A549 (cell line): Measurements from ENCODE around the gene PRRC2B. TPM values are rescaled to one million over a fixed set of nuclear protein-coding genes. Genes with fewer than 3 reads are reported as not detected.

Experiments
- ATAC-seq, 2 experiments: fragments of 200-7000 bp in 1 of 2; fragments of >200 bp in 1 of 2; cut with Nextera tagmentation in 1 of 2; cut with Tn5 transposase in 1 of 2; 3 replicates each; pipeline versions ENCODE4 v1.8.0 to v1.9.1; 2018 to 2020; ENCODE audit warnings: mild to moderate bottlenecking in 1 of 2, moderate library complexity in 1 of 2
- CTCF ChIA-PET: fragments of 300-600 bp; sonication (Branson Sonifier 250); formaldehyde crosslinking; extraction: SDS; loops from one replicate; lab custom pipeline; 2021; ENCODE audit warnings: antibody characterized with exemption, inconsistent platforms; lab: Yijun Ruan, JAX
- POLR2A ChIA-PET: fragments of 350-600 bp; formaldehyde crosslinking; extraction: SDS; loops from one replicate; lab custom pipeline; 2021; ENCODE audit warnings: antibody characterized with exemption, inconsistent platforms; lab: Yijun Ruan, JAX
- DNase-seq, 2 experiments: peaks; one replicate each; pipeline versions ENCODE4 v3.0.0 to v3.0.0-alpha.2; 2011 to 2016; ENCODE audit warnings: low read depth in 1 of 2, low spot score in 1 of 2
- FAIRE-seq: peaks from 2 replicates; lab custom pipeline; 2011; peaks lifted over from hg19 to GRCh38; lab: Jason Lieb, UNC
- H3K27ac ChIP-seq, 2 experiments: fragments of >200 bp; sonication (Bioruptor Twin); formaldehyde crosslinking; 3 replicates each; pipeline ENCODE4 v1.5.1; 2016 to 2017
- H3K4me1 ChIP-seq: fragments of >200 bp; sonication (Bioruptor Twin); formaldehyde crosslinking; 3 replicates; pipeline ENCODE4 v1.6.1; 2016
- H3K4me2 ChIP-seq: fragments of >200 bp; sonication (Bioruptor Twin); formaldehyde crosslinking; 3 replicates; pipeline ENCODE4 v1.6.1; 2016
- H3K4me3 ChIP-seq: fragments of >200 bp; sonication (Bioruptor Twin); formaldehyde crosslinking; 3 replicates; pipeline ENCODE4 v1.5.1; 2016
- H3K9me3 ChIP-seq: fragments of >200 bp; sonication (Bioruptor Twin); formaldehyde crosslinking; 3 replicates; pipeline ENCODE4 v1.6.1; 2016
- BHLHE40 ChIP-seq: IDR thresholded peaks from 2 replicates; pipeline ENCODE4 v1.6.1; 2012; ENCODE audit warnings: low read depth, low read length, inconsistent platforms
- CBX8 ChIP-seq: fragments of 200-600 bp; sonication (generic); IDR thresholded peaks from 2 replicates; pipeline ENCODE4 v1.6.1; 2016
- CHD2 ChIP-seq: fragments of 150-350 bp; IDR thresholded peaks from 2 replicates; pipeline ENCODE4 v1.6.1; 2014; ENCODE audit warnings: low read length; ENCODE audit not compliant: partially characterized antibody
- CTCF ChIP-seq: fragments of >200 bp; sonication (Bioruptor Twin); formaldehyde crosslinking; IDR thresholded peaks from 3 replicates; pipeline ENCODE4 v1.5.1; 2016
- FOXS1 ChIP-seq: fragments of 250-450 bp; sonication (Bioruptor Pico); IDR thresholded peaks from 2 replicates; pipeline ENCODE4 v1.5.0; 2020; ENCODE audit warnings: mild to moderate bottlenecking, moderate library complexity
- HES2 ChIP-seq: fragments of >200 bp; sonication (Bioruptor Twin); formaldehyde crosslinking; IDR thresholded peaks from 2 replicates; pipeline ENCODE4 v1.6.1; 2016
- HOXA7 ChIP-seq: fragments of 250-450 bp; sonication (Bioruptor Pico); IDR thresholded peaks from 2 replicates; pipeline ENCODE4 v1.5.0; 2020; ENCODE audit warnings: mild to moderate bottlenecking, moderate library complexity
- HOXB13 ChIP-seq: fragments of 250-450 bp; sonication (Bioruptor Pico); IDR thresholded peaks from 2 replicates; pipeline ENCODE4 v1.5.0; 2020; ENCODE audit warnings: low read depth, mild to moderate bottlenecking, moderate library complexity
- JUN ChIP-seq, 2 experiments: fragments of >200 bp; sonication (Bioruptor Twin); formaldehyde crosslinking; IDR thresholded peaks; 2 replicates in 1 of 2; 3 replicates in 1 of 2; pipeline ENCODE4 v1.6.1; 2016 to 2017
- MAZ ChIP-seq: fragments of 150-350 bp; IDR thresholded peaks from 2 replicates; pipeline ENCODE4 v1.6.1; 2014; ENCODE audit warnings: antibody characterized with exemption, low read depth, low read length, borderline replicate concordance
- NR3C1 ChIP-seq: fragments of >200 bp; sonication (Bioruptor Twin); formaldehyde crosslinking; IDR thresholded peaks from 3 replicates; pipeline ENCODE4 v1.6.1; 2017
- PBX3 ChIP-seq: IDR thresholded peaks from 2 replicates; pipeline ENCODE4 v1.6.1; 2012
- RARB ChIP-seq: fragments of 250-450 bp; sonication (Bioruptor Pico); IDR thresholded peaks from 2 replicates; pipeline ENCODE4 v1.8.0; 2021; ENCODE audit warnings: mild to moderate bottlenecking, moderate library complexity
- REST ChIP-seq: fragments of 200-600 bp; sonication (generic); IDR thresholded peaks from 2 replicates; pipeline ENCODE4 v1.6.1; 2016; ENCODE audit warnings: antibody characterized with exemption, mild to moderate bottlenecking, moderate library complexity
- RFX5 ChIP-seq: fragments of 450-650 bp; IDR thresholded peaks from 2 replicates; pipeline ENCODE4 v1.7.1; 2014; ENCODE audit warnings: antibody characterized with exemption, mild to moderate bottlenecking, moderate library complexity
- SREBF2 ChIP-seq: fragments of 450-650 bp; IDR thresholded peaks from 2 replicates; pipeline ENCODE4 v1.6.1; 2014; ENCODE audit warnings: mild to moderate bottlenecking, moderate library complexity
- TFCP2L1 ChIP-seq: fragments of 250-450 bp; sonication (Bioruptor Pico); IDR thresholded peaks from 2 replicates; pipeline ENCODE4 v1.5.0; 2021; ENCODE audit warnings: mild to moderate bottlenecking
- USF2 ChIP-seq: fragments of 450-650 bp; IDR thresholded peaks from 2 replicates; pipeline ENCODE4 v1.6.1; 2014; ENCODE audit warnings: antibody characterized with exemption
- WGBS: methylation state at CpG from one replicate; pipeline ENCODE4 v1.1.6; 2017; ENCODE audit errors: missing lambda C conversion rate; 5-methylcytosine and 5-hydroxymethylcytosine counted together
- polyA plus RNA-seq, 4 experiments: library from polyadenylated mRNA; depleted of rRNA in 3 of 4; stranded (reverse); fragments of >200 nt; fragmentation: RNase III in 1 of 4; extraction: RNeasy Plus Mini Kit Qiagen cat#74134 plus additional on column Dnase treatment in 1 of 4; gene quantifications; 2 replicates in 3 of 4; 3 replicates in 1 of 4; pipeline ENCODE4 v1.2.3, GENCODE V29; 2011 to 2017

Gene PRRC2B
- polyA plus RNA-seq, 2 of the 4 experiments (the other 2 are of a cell fraction) = 35.6 to 47.3 TPM

GRCh38 chr9:131523451-131524435 lies 129.9 kb downstream of the PRRC2B start (continued):
- TF ChIP-seq MAZ (no peak), CTCF (no peak)
- TF ChIP-seq, all 56 proteins: peak for 0

GRCh38 chr9:131524665-131525315 lies 130.9 kb downstream of the PRRC2B start:
- FAIRE-seq (no peak), DNase-seq (no peak), ATAC-seq (no peak)
- Histone ChIP-seq H3K9me3 (no peaks in the 10 kb centered on the region), H3K4me3 (no peak overlapping the region), H3K4me2 (no peak overlapping the region), H3K4me1 (peaks cover 1% of the 10 kb centered on the region; the same call in 2 of the 3 replicates), H3K27ac (no peak overlapping the region)
- ChIA-PET POLR2A (no interaction called here), CTCF (interaction anchor here (1.5 kb wide), 1 partner anchor 216 kb away, joined by 4 read pairs; the partner anchor contains the start of gene RAPGEF1)
- TF ChIP-seq JUN (IDR thresholded peaks at IDR 0.05) (no peak), SREBF2 (no peak), HES2 (no peak), BHLHE40 (no peak), NR3C1 (no peak), USF2 (no peak), REST (no peak), RARB (no peak), HOXB13 (CRISPR knock-in tag) (no peak), TFCP2L1 (CRISPR knock-in tag) (no peak), PBX3 (no peak), CBX8 (no peak), RFX5 (no peak), HOXA7 (CRISPR knock-in tag) (no peak), CHD2 (no peak), FOXS1 (CRISPR knock-in tag) (no peak)
- WGBS = 90% methylated on average over 15 of the region's 23 CpGs
